ENCODE data around the gene MRPS27.
A peak's percentile ranks its signal among the peaks of the same experiment; 100 is the strongest.

Gene MRPS27

DNA sequence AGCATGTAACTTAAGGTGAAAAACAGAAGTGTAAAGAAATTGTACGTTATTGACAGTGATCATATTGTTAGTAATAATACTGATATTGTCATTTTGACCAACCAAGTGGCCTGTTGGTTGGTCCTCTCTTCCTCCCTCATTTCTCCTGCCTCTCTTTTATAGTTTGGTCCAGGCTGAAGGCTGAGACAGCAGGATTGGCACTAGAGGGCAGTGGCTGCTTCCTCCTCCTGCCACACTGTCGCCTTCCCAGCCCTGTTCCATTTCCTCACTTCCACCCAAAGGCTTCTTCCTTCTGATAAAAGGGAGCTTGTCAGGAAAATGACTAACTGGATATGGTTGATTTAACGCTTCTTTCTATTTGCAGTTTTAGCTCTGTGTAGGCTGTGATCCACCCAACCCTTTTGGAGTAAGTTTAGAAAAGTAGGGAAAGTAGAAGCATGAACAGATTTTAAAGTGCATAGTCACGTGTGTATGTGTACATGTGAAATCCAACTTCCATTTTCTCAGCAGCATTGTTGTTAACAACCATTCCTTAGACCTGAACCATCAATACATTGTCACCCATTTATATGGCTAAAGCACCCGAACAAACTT lies 35.8 kb upstream of the MRPS27 start:
- Mint-ChIP-seq H3K36me3 (ENCODE audit: low read depth) (peaks cover 25% of the 10 kb centered on the region), H3K4me1 (no peaks in the 10 kb centered on the region), H3K27me3 (ENCODE audit: low read depth) (no peaks in the 10 kb centered on the region), H3K9me3 (no peaks in the 10 kb centered on the region), H3K27ac (no peak overlapping the region), H3K4me3 (no peak overlapping the region)
- TF ChIP-seq, protein P1, sequence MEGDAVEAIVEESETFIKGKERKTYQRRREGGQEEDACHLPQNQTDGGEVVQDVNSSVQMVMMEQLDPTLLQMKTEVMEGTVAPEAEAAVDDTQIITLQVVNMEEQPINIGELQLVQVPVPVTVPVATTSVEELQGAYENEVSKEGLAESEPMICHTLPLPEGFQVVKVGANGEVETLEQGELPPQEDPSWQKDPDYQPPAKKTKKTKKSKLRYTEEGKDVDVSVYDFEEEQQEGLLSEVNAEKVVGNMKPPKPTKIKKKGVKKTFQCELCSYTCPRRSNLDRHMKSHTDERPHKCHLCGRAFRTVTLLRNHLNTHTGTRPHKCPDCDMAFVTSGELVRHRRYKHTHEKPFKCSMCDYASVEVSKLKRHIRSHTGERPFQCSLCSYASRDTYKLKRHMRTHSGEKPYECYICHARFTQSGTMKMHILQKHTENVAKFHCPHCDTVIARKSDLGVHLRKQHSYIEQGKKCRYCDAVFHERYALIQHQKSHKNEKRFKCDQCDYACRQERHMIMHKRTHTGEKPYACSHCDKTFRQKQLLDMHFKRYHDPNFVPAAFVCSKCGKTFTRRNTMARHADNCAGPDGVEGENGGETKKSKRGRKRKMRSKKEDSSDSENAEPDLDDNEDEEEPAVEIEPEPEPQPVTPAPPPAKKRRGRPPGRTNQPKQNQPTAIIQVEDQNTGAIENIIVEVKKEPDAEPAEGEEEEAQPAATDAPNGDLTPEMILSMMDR (IDR thresholded peaks at IDR 0.05; ENCODE audit: unreplicated experiment in 3 of 3): peak; percentile 30 to 44 (median 39)

DNA sequence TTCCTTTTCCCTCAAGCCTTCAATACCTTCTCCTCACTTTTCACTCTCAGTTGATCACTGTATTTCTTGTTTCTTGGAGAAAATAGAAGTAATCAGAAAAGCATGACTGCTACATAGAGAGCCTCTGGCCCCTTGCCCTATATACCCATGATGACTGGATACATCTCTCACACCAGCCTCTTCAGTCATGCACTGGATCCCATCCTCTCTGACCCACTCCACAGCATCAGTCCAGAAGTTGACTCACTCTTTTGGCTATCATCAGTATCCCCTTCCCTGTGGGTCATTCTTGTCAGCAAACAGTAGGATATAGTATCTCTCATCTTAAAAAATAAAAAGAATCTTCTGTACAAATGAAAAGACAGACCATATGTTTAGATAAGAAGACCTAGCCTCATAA lies 33.0 kb upstream of the MRPS27 start:
- H3K9me3 Mint-ChIP-seq: no peaks in the 10 kb centered on the region
- H3K4me1 Mint-ChIP-seq: no peaks in the 10 kb centered on the region
- no peaks in the 10 kb centered on the region for H3K27me3 Mint-ChIP-seq (ENCODE audit: low read depth)

DNA sequence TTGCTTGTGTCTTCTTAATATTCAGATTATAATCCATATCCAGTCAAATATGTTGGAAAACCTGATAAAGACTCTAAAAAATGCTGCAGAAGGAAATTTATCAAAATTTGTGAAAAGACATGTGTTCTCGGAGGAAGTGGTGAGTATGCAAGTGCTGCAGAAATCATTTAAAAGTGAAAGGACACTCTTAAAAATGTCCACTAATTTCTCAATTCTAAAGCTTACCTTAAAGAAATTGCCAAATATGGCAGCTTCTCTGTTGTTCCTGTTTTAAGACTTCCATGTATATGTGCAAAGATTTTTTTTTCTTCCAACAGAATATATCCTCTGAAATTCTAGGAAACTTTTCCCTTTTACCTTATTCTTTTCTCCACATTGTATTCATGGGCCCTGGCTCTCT lies 32.6 kb upstream of the MRPS27 start:
- TF ChIP-seq, protein P1 (IDR thresholded peaks at IDR 0.05; ENCODE audit: unreplicated experiment in 3 of 3): no peak
- Mint-ChIP-seq H3K27ac (no peak overlapping the region), H3K27me3 (ENCODE audit: low read depth) (no peaks in the 10 kb centered on the region), H3K36me3 (ENCODE audit: low read depth) (peaks cover 8% of the 10 kb centered on the region), H3K9me3 (no peaks in the 10 kb centered on the region), H3K4me1 (no peaks in the 10 kb centered on the region), H3K4me3 (no peak overlapping the region)

More for the DNA sequence above, 33.0 kb upstream of the MRPS27 start:
- Mint-ChIP-seq H3K36me3 (ENCODE audit: low read depth) (peaks cover 9% of the 10 kb centered on the region), H3K27ac (no peak overlapping the region), H3K4me3 (no peak overlapping the region)
- TF ChIP-seq, protein P1 (IDR thresholded peaks at IDR 0.05; ENCODE audit: unreplicated experiment in 3 of 3): no peak

DNA sequence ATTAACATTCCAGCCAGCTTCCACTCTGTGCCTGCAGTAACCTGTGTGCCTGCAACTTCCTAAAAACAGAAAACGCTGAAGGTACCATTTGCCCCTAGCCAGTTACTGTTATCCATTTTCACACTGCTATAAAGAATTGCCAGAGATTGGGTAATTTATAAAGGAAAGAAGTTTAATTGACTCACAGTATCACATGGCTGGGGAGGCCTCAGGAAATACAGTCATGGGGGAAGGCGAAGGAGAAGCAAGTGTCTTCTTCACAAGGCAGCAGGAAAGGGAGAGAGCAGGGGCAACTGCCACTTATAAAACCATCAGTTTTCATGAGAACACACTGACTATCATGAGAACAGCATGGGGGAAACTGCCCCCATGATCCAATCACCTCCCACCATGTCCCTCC lies 31.3 kb upstream of the MRPS27 start:
- no peaks in the 10 kb centered on the region for H3K27me3 Mint-ChIP-seq (ENCODE audit: low read depth)
- TF ChIP-seq, protein P1 (IDR thresholded peaks at IDR 0.05; ENCODE audit: unreplicated experiment in 3 of 3): no peak
- H3K4me3 Mint-ChIP-seq: no peak overlapping the region

DNA sequence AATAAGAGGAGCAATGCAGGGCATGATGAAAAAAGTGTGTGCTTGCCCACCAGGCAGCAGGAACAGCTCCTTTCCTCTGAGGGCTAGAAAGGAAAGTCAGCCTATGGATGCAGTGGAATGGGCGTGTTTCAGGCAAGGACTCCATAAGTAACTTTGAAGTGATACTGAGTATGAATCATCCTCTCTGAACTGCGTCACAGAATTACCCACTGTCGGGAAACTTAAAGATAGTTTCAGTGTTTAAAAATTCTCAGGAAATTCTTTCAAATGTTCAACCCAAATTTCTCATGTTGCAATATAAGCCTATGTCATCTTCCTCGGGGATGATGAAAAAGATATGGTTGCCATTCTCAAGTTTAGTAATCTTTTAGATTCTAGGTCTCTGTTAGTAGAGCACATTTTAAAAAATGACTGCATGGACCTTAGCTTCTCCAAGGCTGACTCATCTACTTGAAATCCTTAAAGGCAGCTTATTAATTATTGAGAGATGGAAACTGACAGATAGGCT lies 27.8 kb upstream of the MRPS27 start:
- Mint-ChIP-seq H3K36me3 (ENCODE audit: low read depth) (peaks cover 31% of the 10 kb centered on the region), H3K4me1 (no peaks in the 10 kb centered on the region), H3K9me3 (no peaks in the 10 kb centered on the region), H3K27me3 (ENCODE audit: low read depth) (no peaks in the 10 kb centered on the region), H3K4me3 (no peak overlapping the region), H3K27ac (no peak overlapping the region)
- TF ChIP-seq, protein P1 (IDR thresholded peaks at IDR 0.05; ENCODE audit: unreplicated experiment in 3 of 3): no peak

More for the DNA sequence above, 31.3 kb upstream of the MRPS27 start:
- Mint-ChIP-seq H3K36me3 (ENCODE audit: low read depth) (peaks cover 8% of the 10 kb centered on the region), H3K9me3 (no peaks in the 10 kb centered on the region), H3K4me1 (no peaks in the 10 kb centered on the region), H3K27ac (no peak overlapping the region)

DNA sequence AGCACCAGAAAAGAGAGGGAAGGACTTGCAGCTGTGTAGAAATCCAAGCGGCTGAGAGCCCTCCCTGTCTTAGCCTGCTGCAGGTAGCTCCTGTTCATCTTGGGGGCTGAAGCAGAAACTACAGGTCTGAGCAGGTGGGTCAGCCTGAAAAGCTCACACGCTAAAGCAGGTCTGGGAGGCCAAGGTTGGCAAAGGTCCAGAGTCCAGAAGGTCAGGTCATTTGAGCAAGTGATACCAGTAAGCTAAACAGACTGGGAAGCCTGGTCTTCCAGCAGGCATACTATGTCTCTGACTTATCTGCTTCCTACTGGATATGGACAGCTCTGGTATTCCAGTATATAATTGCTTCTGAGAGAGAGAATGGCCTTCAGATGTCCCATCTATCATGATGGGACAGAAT lies 26.4 kb upstream of the MRPS27 start:
- Mint-ChIP-seq H3K9me3 (no peaks in the 10 kb centered on the region), H3K27me3 (ENCODE audit: low read depth) (no peaks in the 10 kb centered on the region), H3K4me3 (no peak overlapping the region), H3K4me1 (no peaks in the 10 kb centered on the region), H3K27ac (no peak overlapping the region), H3K36me3 (ENCODE audit: low read depth) (peaks cover 36% of the 10 kb centered on the region)
- TF ChIP-seq, protein P1 (IDR thresholded peaks at IDR 0.05; ENCODE audit: unreplicated experiment in 3 of 3): no peak
